ENCODE data around the gene IRX4. TPM values are rescaled to one million over a fixed set of nuclear protein-coding genes. Genes with fewer than 3 reads are reported as not detected.

Gene IRX4
- polyA plus RNA-seq, 1 of the 3 experiments (the other 2 are of a cell fraction): not detected

DNA sequence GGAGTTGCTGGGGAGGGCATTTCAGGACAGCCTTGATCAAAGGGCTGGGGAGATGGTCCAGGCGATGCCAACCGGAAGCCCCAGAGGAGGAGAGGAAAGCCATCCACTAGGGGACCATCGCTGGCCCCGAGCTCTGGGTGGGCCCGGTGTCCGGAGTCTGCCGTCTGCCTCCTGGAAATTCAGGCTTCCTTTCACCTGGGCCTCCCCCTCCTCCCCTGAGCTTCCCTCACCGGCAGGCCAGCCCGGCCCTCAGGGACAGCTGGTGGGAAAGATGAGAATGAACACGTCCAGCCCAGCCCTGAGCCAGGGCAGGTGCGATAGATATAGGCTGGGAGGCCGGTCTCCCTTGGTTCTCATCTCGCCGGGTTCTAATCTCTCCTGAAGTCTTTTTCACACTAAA is 17.2 kb downstream of the IRX4 start:
- CTCF ChIA-PET: interaction anchor here (0.8 to 1.0 kb wide), 2 partner anchors 80 to 657 kb away, joined by 3 read pairs; no protein-coding TSS in a partner anchor
- 16% methylated on average over 6 of the region's 14 CpGs for WGBS (ENCODE audit: low lambda C conversion rate)
- no peaks in the 10 kb centered on the region for H3K9me3 ChIP-seq
- no peaks in the 10 kb centered on the region for H3F3A ChIP-seq (replicated peaks; ENCODE audit: insufficient read depth)
- no peaks in the 10 kb centered on the region for H3K4me1 ChIP-seq (ENCODE audit: control insufficient read depth in 1 of 2, insufficient read depth in 2 of 2, low read depth in 1 of 2, low read length in 1 of 2)
- H3K4me3 ChIP-seq (ENCODE audit: low read depth in 2 of 2, low read length in 1 of 2): no peak overlapping the region
- no peak overlapping the region for H3K4me2 ChIP-seq
- no peaks in the 10 kb centered on the region for H3K36me3 ChIP-seq (replicated peaks in 1 of 2; ENCODE audit: control insufficient read depth in 1 of 2, insufficient read depth in 2 of 2, low read length in 1 of 2)
- peaks cover 89% of the 10 kb centered on the region for H3K27me3 ChIP-seq (ENCODE audit: insufficient read depth)
- POLR2A ChIA-PET: no interaction called here
- TF ChIP-seq EZH2phosphoT487 (IDR thresholded peaks at IDR 0.05; ENCODE audit: borderline replicate concordance, low read depth) (no peak), USF1 (IDR thresholded peaks at IDR 0.05; ENCODE audit: borderline replicate concordance, low read depth) (no peak), FOXM1 (IDR thresholded peaks at IDR 0.05; ENCODE audit: low read depth) (no peak), SIN3A (IDR thresholded peaks at IDR 0.05; ENCODE audit: borderline replicate concordance, low read depth, low read length) (no peak), POLR2AphosphoS5 (IDR thresholded peaks at IDR 0.05; ENCODE audit: low read depth, low read length) (no peak), MAX (IDR thresholded peaks at IDR 0.05; ENCODE audit: low read depth) (no peak), TEAD4 (IDR thresholded peaks at IDR 0.05; ENCODE audit: borderline replicate concordance, insufficient read depth) (no peak), CTCF (IDR thresholded peaks at IDR 0.05) (no peak)
- H2AFZ ChIP-seq (ENCODE audit: low read depth): no peak overlapping the region
- DNase-seq: no peak
- no peaks in the 10 kb centered on the region for H3K79me2 ChIP-seq (ENCODE audit: insufficient read depth)
- H3K9me2 ChIP-seq: no peaks in the 10 kb centered on the region
- H4K20me1 ChIP-seq (ENCODE audit: insufficient read depth): no peaks in the 10 kb centered on the region
- H3K27ac ChIP-seq (ENCODE audit: low read depth in 2 of 2, low read length in 1 of 2): no peak overlapping the region
- no peak overlapping the region for H3K9ac ChIP-seq

- no peaks in the 10 kb centered on the region for H3F3A ChIP-seq (replicated peaks; ENCODE audit: insufficient read depth)
- H3K4me1 ChIP-seq (ENCODE audit: control insufficient read depth in 1 of 2, insufficient read depth in 2 of 2, low read depth in 1 of 2, low read length in 1 of 2): no peaks in the 10 kb centered on the region
- no peaks in the 10 kb centered on the region for H3K9me2 ChIP-seq
- no peaks in the 10 kb centered on the region for H3K36me3 ChIP-seq (replicated peaks in 1 of 2; ENCODE audit: control insufficient read depth in 1 of 2, insufficient read depth in 2 of 2, low read length in 1 of 2)
- WGBS (ENCODE audit: low lambda C conversion rate): 13% methylated on average over 14 of the region's 16 CpGs
- H4K20me1 ChIP-seq (ENCODE audit: insufficient read depth): no peaks in the 10 kb centered on the region
- no peaks in the 10 kb centered on the region for H3K9me3 ChIP-seq
- no peaks in the 10 kb centered on the region for H3K79me2 ChIP-seq (ENCODE audit: insufficient read depth)
- H3K9ac ChIP-seq: no peak overlapping the region
- H3K27me3 ChIP-seq (ENCODE audit: insufficient read depth): peaks cover 93% of the 10 kb centered on the region
- H3K4me3 ChIP-seq (ENCODE audit: low read depth in 2 of 2, low read length in 1 of 2): no peak overlapping the region
- H3K27ac ChIP-seq (ENCODE audit: low read depth in 2 of 2, low read length in 1 of 2): no peak overlapping the region
- H3K4me2 ChIP-seq: no peak overlapping the region
- ChIA-PET POLR2A (no interaction called here), CTCF (interaction anchor here (1.0 kb wide), 1 partner anchor 656 kb away, joined by 3 read pairs; no protein-coding TSS in a partner anchor)
- DNase-seq: no peak
- H2AFZ ChIP-seq (ENCODE audit: low read depth): no peak overlapping the region
- TF ChIP-seq POLR2AphosphoS5 (IDR thresholded peaks at IDR 0.05; ENCODE audit: low read depth, low read length): no peak
- TF ChIP-seq, protein P1, sequence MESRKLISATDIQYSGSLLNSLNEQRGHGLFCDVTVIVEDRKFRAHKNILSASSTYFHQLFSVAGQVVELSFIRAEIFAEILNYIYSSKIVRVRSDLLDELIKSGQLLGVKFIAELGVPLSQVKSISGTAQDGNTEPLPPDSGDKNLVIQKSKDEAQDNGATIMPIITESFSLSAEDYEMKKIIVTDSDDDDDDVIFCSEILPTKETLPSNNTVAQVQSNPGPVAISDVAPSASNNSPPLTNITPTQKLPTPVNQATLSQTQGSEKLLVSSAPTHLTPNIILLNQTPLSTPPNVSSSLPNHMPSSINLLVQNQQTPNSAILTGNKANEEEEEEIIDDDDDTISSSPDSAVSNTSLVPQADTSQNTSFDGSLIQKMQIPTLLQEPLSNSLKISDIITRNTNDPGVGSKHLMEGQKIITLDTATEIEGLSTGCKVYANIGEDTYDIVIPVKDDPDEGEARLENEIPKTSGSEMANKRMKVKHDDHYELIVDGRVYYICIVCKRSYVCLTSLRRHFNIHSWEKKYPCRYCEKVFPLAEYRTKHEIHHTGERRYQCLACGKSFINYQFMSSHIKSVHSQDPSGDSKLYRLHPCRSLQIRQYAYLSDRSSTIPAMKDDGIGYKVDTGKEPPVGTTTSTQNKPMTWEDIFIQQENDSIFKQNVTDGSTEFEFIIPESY (IDR thresholded peaks at IDR 0.05; ENCODE audit: borderline replicate concordance, low read depth): no peak
- no peak for TF ChIP-seq IRF3 (IDR thresholded peaks at IDR 0.05; ENCODE audit: low read depth, low read length)
- TF ChIP-seq EP300 (IDR thresholded peaks at IDR 0.05; ENCODE audit: borderline replicate concordance in 1 of 2, low read depth in 1 of 2, low read length in 1 of 2): no peak
- TF ChIP-seq RFX5 (IDR thresholded peaks at IDR 0.05; ENCODE audit: low read length): no peak
- no peak for TF ChIP-seq CHD2 (IDR thresholded peaks at IDR 0.05; ENCODE audit: low read length, partially characterized antibody)
- no peak for TF ChIP-seq MAX (IDR thresholded peaks at IDR 0.05; ENCODE audit: low read depth)
- TF ChIP-seq EZH2phosphoT487 (IDR thresholded peaks at IDR 0.05; ENCODE audit: borderline replicate concordance, low read depth): no peak
- TF ChIP-seq GATA2 (CRISPR knock-in tag; IDR thresholded peaks at IDR 0.05): no peak
- no peak for TF ChIP-seq USF1 (IDR thresholded peaks at IDR 0.05; ENCODE audit: borderline replicate concordance, low read depth)
- TF ChIP-seq SIN3A (IDR thresholded peaks at IDR 0.05; ENCODE audit: borderline replicate concordance, low read depth, low read length): no peak
- no peak for TF ChIP-seq FOXJ3 (CRISPR knock-in tag; IDR thresholded peaks at IDR 0.05)
- no peak for TF ChIP-seq MXI1 (IDR thresholded peaks at IDR 0.05; ENCODE audit: low read depth, low read length)
- no peak for TF ChIP-seq NFIC (IDR thresholded peaks at IDR 0.05; ENCODE audit: borderline replicate concordance)
- no peak for TF ChIP-seq MEF2A (IDR thresholded peaks at IDR 0.05; ENCODE audit: borderline replicate concordance, low read depth)
- no peak for TF ChIP-seq YY1 (IDR thresholded peaks at IDR 0.05; ENCODE audit: low read depth)
These were observed 17.8 kb downstream of the IRX4 start for GRCh38 chr5:1864896-1865440.

Measured in SK-N-SH (cell line).